Calu3 (cell line): ENCODE data around the gene TPPP. TPM values are rescaled to one million over a fixed set of nuclear protein-coding genes. Genes with fewer than 3 reads are reported as not detected.

Experiments
- BruUV-seq: library from RNA; stranded (reverse); fragments of 400-500 nt; replicated peaks from 2 replicates; lab custom pipeline; 2021; lab: Mats Ljungman, UMichigan
- CTCF ChIA-PET: fragments of 300-600 bp; sonication (Branson Sonifier 250); formaldehyde crosslinking; loops from one replicate; lab custom pipeline; 2022; ENCODE audit warnings: antibody characterized with exemption; lab: Charles Lee
- DNase-seq: peaks from one replicate; pipeline ENCODE4 v3.0.0; 2022
- H3K27ac Mint-ChIP-seq: one replicate; pipeline ENCODE4 v1.8.0; 2022; ENCODE audit warnings: mixed read lengths; ENCODE audit not compliant: unreplicated experiment
- H3K27me3 Mint-ChIP-seq: one replicate; pipeline ENCODE4 v1.8.0; 2022; ENCODE audit warnings: mixed read lengths; ENCODE audit not compliant: unreplicated experiment
- H3K36me3 Mint-ChIP-seq: one replicate; pipeline ENCODE4 v1.8.0; 2022; ENCODE audit warnings: mild to moderate bottlenecking, moderate library complexity, mixed read lengths; ENCODE audit not compliant: insufficient read depth, unreplicated experiment
- H3K4me1 Mint-ChIP-seq: one replicate; pipeline ENCODE4 v1.8.0; 2022; ENCODE audit warnings: mild to moderate bottlenecking, low read depth, mixed read lengths; ENCODE audit not compliant: unreplicated experiment
- H3K4me3 Mint-ChIP-seq: one replicate; pipeline ENCODE4 v1.8.0; 2022; ENCODE audit warnings: mild to moderate bottlenecking, low read depth, moderate library complexity, mixed read lengths; ENCODE audit not compliant: unreplicated experiment
- H3K9me3 Mint-ChIP-seq: one replicate; pipeline ENCODE4 v1.8.0; 2022; ENCODE audit warnings: low read depth, mixed read lengths; ENCODE audit not compliant: unreplicated experiment
- intact Hi-C: fragments of 100-400 bp; cut with micrococcal nuclease; formaldehyde crosslinking; loops from one replicate; pipeline ENCODE4 v1.10.0; 2022; ENCODE audit not compliant: unreplicated experiment
- total RNA-seq: library from RNA; stranded (reverse); gene quantifications from 2 replicates; pipeline ENCODE4 v1.2.3, GENCODE V29; 2022
- TF ChIP-seq, protein P1 (sequence below): fragments of 200-600 bp; IDR thresholded peaks from one replicate; pipeline ENCODE4 v1.8.0; 2022; ENCODE audit warnings: antibody characterized with exemption; ENCODE audit not compliant: unreplicated experiment

TPPP gene
- total RNA-seq, 1 experiment from 2014 or later = 0.38 TPM

DNA sequence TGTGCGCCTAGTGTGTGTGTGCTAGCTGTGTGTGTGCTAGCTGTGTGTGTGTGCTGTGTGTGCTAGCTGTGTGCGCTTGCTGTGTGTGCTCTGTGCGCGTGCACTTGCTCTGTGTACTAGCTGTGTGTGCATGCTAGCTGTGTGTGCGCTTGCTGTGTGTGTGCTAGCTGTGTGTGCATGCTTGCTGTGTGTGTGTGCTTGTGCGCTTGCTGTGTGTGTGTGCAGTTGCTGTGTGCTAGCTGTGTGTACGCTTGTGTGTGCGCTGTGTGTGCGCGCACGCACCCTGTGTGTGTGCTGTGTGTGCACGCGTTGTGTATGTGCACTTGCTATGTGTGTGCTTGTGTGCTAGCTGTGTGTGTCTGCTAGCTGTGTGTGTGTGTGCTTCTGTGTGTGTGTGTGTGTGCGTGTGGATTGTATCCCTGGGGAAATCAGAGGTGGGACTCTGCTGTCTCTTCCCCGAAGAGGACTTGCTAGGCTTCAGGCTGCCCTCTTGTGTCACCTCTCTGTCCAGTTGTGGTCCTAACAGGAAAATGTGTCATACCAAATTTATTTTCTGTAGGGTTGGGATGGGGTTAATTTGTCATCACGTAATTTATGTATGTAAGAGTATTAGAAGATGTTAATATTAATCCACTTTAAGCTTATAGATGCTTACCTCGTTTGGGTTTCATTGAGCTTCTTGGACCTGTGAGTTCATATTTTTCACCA is 38.9 kb downstream of the TPPP start:
- CTCF ChIA-PET = interaction anchor here (0.5 to 0.6 kb wide), 3 partner anchors 97 to 357 kb away, joined by 3 to 4 read pairs (median 3); no protein-coding TSS in a partner anchor
- Mint-ChIP-seq H3K9me3 (no peaks in the 10 kb centered on the region), H3K27ac (no peak overlapping the region), H3K4me3 (no peak overlapping the region), H3K27me3 (no peaks in the 10 kb centered on the region), H3K4me1 (peaks cover 8% of the 10 kb centered on the region), H3K36me3 (peaks cover 27% of the 10 kb centered on the region)
- DNase-seq = no peak
- TF ChIP-seq, protein P1, sequence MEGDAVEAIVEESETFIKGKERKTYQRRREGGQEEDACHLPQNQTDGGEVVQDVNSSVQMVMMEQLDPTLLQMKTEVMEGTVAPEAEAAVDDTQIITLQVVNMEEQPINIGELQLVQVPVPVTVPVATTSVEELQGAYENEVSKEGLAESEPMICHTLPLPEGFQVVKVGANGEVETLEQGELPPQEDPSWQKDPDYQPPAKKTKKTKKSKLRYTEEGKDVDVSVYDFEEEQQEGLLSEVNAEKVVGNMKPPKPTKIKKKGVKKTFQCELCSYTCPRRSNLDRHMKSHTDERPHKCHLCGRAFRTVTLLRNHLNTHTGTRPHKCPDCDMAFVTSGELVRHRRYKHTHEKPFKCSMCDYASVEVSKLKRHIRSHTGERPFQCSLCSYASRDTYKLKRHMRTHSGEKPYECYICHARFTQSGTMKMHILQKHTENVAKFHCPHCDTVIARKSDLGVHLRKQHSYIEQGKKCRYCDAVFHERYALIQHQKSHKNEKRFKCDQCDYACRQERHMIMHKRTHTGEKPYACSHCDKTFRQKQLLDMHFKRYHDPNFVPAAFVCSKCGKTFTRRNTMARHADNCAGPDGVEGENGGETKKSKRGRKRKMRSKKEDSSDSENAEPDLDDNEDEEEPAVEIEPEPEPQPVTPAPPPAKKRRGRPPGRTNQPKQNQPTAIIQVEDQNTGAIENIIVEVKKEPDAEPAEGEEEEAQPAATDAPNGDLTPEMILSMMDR = no peak
- no TSS peak for BruUV-seq
- intact Hi-C loops = no loop called here

DNA sequence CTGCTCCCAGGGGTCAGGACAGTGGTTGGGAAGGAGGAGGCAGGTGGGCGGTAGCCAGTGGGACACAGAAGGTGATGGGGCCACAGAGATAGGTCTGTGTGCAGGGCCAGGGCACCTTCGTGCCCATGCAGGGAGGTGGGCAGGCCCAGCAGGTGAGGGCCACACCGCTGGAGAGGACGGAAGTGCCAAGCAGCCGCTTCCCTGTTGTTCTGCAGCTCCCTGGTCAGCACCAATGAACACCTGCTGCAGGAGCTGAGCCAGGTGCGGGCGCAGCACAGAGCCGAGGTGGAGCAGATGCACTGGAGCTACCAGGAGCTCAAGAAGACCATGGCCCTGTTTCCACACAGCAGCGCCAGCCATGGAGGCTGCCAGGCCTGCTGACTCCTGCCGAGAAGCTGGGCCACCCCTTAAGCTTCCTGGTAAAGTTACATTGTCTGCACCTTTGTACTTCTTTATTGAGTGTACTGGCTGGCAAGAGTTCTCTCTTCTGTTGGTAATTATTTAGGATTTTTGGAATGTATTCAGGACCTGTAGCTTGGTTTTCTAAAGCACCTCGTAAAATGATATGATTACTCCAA is 40.3 kb downstream of the TPPP start:
- Mint-ChIP-seq H3K27me3 (no peaks in the 10 kb centered on the region), H3K36me3 (peaks cover 21% of the 10 kb centered on the region), H3K4me1 (peaks cover 6% of the 10 kb centered on the region), H3K27ac (no peak overlapping the region), H3K9me3 (no peaks in the 10 kb centered on the region), H3K4me3 (no peak overlapping the region)
- CTCF ChIA-PET = no interaction called here
- no TSS peak for BruUV-seq
- intact Hi-C loops = no loop called here
- TF ChIP-seq, protein P1 = no peak
- no peak for DNase-seq

DNA sequence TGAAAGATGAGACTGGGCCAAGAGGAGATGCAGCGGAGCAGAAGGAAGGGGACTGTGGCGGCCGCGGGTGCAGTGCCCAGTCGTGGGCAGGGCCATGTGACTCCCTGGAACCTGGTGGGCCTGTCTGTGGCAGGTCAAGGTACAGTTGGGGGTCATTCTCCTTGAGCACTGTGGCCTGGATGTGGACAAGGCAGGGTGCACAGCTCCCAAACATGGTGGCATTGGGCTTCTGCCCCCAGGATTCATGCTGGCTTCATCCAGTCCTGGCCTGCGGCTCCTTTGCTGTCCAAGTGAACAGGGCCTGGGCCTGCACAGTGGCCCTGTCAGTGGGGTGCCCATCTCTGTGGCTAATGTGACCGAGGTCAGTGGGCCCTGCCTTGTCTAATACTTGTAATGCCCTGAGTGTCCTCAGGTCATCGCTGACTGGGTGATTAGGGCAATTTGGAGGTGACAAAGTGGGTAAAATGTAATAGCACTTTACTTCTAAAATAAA is 41.1 kb downstream of the TPPP start:
- TF ChIP-seq, protein P1 = no peak
- Mint-ChIP-seq H3K9me3 (no peaks in the 10 kb centered on the region), H3K4me1 (no peaks in the 10 kb centered on the region), H3K4me3 (no peak overlapping the region), H3K27me3 (no peaks in the 10 kb centered on the region), H3K36me3 (peaks cover 15% of the 10 kb centered on the region), H3K27ac (no peak overlapping the region)
- intact Hi-C loops = no loop called here
- CTCF ChIA-PET = no interaction called here
- BruUV-seq = no TSS peak
- no peak for DNase-seq

DNA sequence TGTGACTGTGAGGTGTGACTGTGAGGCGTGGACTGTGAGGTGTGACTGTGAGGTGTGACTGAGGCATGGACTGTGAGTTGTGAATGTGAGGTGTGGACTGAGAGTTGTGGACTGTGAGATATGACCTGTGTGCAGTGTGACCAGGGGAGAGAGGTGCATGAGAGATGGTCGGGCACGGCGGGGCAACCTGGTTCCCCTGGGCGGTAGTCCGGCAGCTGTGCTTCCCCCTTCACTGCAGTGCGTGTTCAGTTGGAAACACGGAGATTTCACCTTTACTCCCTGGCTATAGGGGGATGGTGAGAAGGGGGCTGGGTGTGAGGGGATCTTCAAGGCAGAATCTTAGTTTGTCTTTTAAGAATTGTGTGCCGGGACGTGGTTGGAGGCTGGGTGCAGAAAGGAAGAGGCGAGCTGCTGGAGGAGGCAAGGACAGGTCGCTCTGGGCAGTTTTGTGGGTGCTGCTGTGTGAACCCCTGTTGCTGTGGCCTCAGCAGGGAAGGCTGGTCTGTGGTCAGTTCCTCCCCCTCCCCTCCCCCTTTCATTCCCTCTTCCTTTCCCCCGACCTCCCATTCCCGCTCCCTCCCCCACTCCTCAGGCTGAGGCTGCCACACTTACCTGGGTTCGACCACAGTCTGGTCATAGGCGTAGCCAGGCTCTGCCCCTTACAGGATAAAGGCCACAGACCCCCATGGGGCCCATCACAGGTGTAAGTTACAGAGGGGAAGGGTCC is 41.7 kb downstream of the TPPP start:
- Mint-ChIP-seq H3K4me3 (no peak overlapping the region), H3K27me3 (no peaks in the 10 kb centered on the region)

More for the DNA sequence above, 41.7 kb downstream of the TPPP start:
- intact Hi-C loops = no loop called here
- Mint-ChIP-seq H3K4me1 (no peaks in the 10 kb centered on the region), H3K9me3 (no peaks in the 10 kb centered on the region), H3K36me3 (peaks cover 12% of the 10 kb centered on the region), H3K27ac (no peak overlapping the region)
- DNase-seq = no peak
- TF ChIP-seq, protein P1 = no peak
- BruUV-seq = no TSS peak
- CTCF ChIA-PET = no interaction called here
